Mesodermal cell (in vitro differentiated cells): ENCODE data around the gene PHOSPHO1.

Experiments used
- H3K27ac ChIP-seq: 2 replicates; pipeline ENCODE4 v1.7.0; 2013; ENCODE audit warnings: mild to moderate bottlenecking, low read depth, low read length, moderate library complexity; ENCODE audit not compliant: severe bottlenecking
- H3K36me3 ChIP-seq: 2 replicates; pipeline ENCODE4 v1.7.1; 2013; ENCODE audit warnings: mild to moderate bottlenecking, low read length, moderate library complexity; ENCODE audit not compliant: control insufficient read depth, insufficient read depth
- H3K4me1 ChIP-seq: one replicate; pipeline ENCODE4 v1.7.1; 2013; ENCODE audit warnings: mild to moderate bottlenecking, low read length; ENCODE audit not compliant: insufficient read depth, control insufficient read depth, poor library complexity, severe bottlenecking
- H3K4me3 ChIP-seq: 2 replicates; pipeline ENCODE4 v1.7.0; 2013; ENCODE audit warnings: low read length, control low read depth, mild to moderate bottlenecking; ENCODE audit not compliant: insufficient read depth, poor library complexity, severe bottlenecking; ENCODE audit errors: extremely low read depth
- H3K9me3 ChIP-seq: 2 replicates; pipeline ENCODE4 v1.7.1; 2013; ENCODE audit warnings: mild to moderate bottlenecking, low read length, moderate library complexity; ENCODE audit not compliant: control insufficient read depth
- WGBS, 2 experiments: methylation state at CpG; one replicate each; pipeline ENCODE4 v1.1.5; 2013; ENCODE audit warnings: missing lambda C conversion rate in 2 of 2; ENCODE audit not compliant: insufficient coverage in 2 of 2; 5-methylcytosine and 5-hydroxymethylcytosine counted together

Gene PHOSPHO1

DNA sequence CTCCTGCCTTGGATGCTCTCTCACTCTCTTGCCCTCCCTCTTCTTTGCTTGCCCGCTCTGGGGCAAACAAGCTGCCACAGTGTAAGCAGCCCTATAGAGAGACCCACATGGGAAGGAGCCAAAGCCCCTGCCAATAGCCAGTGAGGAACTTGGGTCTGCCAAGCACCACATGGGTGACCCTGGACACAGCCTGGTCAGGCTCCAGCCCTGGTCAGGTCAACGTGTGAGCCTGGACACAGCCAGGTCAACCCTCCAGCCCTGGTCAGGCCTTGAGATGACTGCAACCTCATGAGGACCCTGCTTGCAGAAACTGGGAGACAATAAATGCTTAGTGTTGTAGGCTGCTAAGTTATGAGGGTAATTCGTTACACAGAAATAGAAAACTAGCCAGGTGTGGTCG, 14.3 kb upstream of the PHOSPHO1 start:
- Histone ChIP-seq H3K9me3 (no peaks in the 10 kb centered on the region), H3K4me1 (no peaks in the 10 kb centered on the region), H3K27ac (no peak overlapping the region), H3K36me3 (no peaks in the 10 kb centered on the region), H3K4me3 (no peak overlapping the region)
- 91 to 96% methylated on average over 4 of the region's 4 CpGs for WGBS, 2 experiments

DNA sequence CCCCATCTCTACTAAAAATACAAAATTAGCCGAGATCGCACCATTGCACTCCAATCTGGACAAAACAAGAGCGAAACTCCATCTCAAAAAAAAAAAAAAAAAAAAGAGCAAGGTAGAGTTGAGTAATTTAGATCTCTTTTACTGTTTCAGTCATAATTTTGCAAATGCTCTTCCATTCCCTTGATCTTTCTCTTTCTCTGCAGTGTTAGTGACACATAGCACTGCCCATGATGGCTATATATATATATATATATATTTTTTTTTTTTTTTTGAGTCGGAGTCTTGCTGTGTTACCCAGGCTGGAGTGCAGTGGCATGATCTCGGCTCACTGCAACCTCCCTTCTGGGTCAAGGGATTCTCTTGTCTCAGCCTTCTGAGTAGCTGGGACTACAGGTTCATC, 12.2 kb upstream of the PHOSPHO1 start:
- Histone ChIP-seq H3K27ac (no peak overlapping the region), H3K4me3 (no peak overlapping the region), H3K4me1 (no peaks in the 10 kb centered on the region), H3K36me3 (no peaks in the 10 kb centered on the region), H3K9me3 (no peaks in the 10 kb centered on the region)
- WGBS, 2 experiments: 100% methylated on average over 1 of the region's 5 CpGs

DNA sequence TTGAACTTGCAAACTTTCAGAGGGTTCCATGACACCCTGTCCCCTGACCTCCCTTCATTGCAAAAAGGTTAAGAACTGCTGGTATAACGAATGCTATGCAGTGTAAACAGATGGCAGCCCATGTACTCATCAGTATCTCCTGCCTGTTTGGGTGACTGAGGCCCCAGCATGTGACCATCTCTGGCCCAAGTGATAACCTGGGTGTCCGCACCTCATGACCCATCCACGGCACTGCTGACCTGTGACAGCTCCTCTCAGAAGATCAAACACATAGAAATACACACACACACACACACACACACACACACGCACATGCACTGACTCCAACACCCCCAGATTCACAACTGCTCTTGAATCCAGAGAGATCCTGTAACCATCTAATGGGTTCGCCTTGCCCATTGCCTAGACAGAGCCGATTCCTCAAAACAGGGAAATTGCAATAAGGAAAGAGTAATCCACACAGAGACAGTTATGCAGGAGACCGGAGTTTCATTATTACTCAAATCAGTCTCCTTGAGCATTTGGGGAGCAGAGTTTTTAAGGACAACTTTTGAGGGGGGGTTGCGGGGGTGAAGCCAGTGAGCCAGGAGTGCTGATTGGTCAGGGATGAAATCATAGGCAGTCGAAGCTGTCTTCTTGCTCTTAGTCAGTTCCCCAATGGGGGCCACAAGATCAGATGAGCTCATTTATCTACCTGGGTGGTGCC, 11.3 kb upstream of the PHOSPHO1 start:
- Histone ChIP-seq H3K4me3 (no peak overlapping the region), H3K4me1 (no peaks in the 10 kb centered on the region), H3K9me3 (no peaks in the 10 kb centered on the region), H3K36me3 (no peaks in the 10 kb centered on the region), H3K27ac (no peak overlapping the region)
- WGBS, 2 experiments: 91 to 95% methylated on average over 7 to 8 of the region's 9 CpGs

DNA sequence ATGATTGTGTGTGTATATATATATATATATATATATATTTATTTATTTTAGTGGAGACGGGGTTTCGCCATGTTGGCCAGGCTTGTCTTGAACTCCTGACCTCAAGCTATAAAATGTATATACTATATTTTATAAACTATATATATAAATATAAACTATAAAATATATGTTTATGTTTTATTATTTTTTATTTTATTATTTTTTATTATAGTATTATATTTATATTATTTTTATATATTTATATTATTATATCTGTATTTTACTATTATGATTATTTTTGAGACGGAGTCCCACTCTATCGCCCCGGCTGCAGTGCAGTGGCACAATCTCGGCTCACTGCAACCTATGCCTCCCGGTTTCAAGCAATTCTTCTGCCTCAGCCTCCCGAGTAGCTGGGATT, 10.5 kb upstream of the PHOSPHO1 start:
- Histone ChIP-seq H3K9me3 (no peaks in the 10 kb centered on the region), H3K36me3 (no peaks in the 10 kb centered on the region), H3K4me1 (no peaks in the 10 kb centered on the region), H3K27ac (no peak overlapping the region), H3K4me3 (no peak overlapping the region)
- WGBS, 2 experiments: 94 to 100% methylated on average over 4 to 5 of the region's 8 CpGs

DNA sequence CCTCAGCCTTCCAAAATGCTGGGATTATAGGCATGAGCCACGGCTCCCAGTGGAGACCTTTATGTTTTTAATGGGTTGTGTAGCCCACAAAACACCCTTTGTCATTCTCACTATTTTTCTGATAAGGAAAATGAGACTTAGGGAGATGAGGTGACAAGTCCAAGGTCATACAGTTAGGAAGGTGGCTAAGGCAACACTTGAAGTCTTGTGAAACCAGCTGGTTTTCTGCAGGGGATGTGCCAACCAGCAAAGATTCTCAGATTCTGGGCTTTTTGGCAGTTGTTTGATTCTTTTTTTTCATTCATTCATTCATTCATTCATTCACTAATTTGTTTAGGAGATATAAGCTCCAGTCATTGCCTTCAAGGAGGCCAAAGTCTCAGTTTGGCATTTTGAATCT, 10.0 kb upstream of the PHOSPHO1 start:
- Histone ChIP-seq H3K9me3 (no peaks in the 10 kb centered on the region), H3K4me3 (no peak overlapping the region), H3K4me1 (no peaks in the 10 kb centered on the region), H3K27ac (no peak overlapping the region), H3K36me3 (no peaks in the 10 kb centered on the region)
- no CpG with 5 or more reads among the region's 1 CpG for WGBS, 2 experiments

DNA sequence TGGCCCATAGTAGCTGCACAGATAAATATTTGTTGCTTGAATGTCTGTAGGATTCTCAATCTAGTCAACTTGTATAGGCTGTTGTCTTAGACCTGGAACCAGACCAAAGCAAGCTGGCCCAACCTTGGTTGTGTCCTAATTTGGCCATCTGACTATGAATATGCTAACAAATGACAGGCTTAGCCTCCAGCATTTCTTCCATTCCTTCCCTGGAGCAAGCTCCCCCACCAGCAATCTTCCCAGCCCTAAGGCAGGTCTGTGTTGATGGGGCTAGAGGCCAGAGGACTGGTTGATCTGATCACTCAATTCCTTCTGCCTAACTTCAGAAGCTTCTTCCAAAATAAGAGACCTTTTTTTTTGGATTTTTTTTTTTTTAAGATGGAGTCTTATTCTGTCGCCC, 9.4 kb upstream of the PHOSPHO1 start:
- Histone ChIP-seq H3K36me3 (no peaks in the 10 kb centered on the region), H3K9me3 (no peaks in the 10 kb centered on the region), H3K27ac (no peak overlapping the region), H3K4me3 (no peak overlapping the region), H3K4me1 (no peaks in the 10 kb centered on the region)
- 100% methylated on average over 1 of the region's 1 CpG; no CpG with 5 or more reads in 1 of the 2 experiments for WGBS, 2 experiments

DNA sequence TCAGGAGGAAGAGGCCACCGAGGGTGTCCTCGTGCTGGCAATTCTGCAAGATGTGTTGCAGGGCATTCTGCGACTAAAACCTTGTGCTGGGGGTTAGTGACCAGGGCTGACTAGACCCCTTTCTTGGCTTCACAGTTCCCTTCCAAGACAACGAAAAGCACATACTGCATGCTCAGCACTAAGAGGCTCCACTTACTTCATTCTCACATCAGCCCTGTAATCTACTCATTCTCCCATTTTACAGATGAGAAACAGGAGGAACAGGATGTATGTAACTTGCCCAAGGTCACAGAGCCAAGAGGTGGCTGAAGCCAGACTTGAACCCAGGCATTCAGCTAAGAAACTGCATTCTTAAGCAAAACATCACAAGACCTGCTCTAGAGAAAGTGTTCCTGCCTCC, 5.3 kb upstream of the PHOSPHO1 start:
- Histone ChIP-seq H3K36me3 (no peaks in the 10 kb centered on the region), H3K9me3 (no peaks in the 10 kb centered on the region), H3K27ac (no peak overlapping the region), H3K4me3 (no peak overlapping the region), H3K4me1 (no peaks in the 10 kb centered on the region)
- 82 to 92% methylated on average over 3 to 4 of the region's 4 CpGs for WGBS, 2 experiments

DNA sequence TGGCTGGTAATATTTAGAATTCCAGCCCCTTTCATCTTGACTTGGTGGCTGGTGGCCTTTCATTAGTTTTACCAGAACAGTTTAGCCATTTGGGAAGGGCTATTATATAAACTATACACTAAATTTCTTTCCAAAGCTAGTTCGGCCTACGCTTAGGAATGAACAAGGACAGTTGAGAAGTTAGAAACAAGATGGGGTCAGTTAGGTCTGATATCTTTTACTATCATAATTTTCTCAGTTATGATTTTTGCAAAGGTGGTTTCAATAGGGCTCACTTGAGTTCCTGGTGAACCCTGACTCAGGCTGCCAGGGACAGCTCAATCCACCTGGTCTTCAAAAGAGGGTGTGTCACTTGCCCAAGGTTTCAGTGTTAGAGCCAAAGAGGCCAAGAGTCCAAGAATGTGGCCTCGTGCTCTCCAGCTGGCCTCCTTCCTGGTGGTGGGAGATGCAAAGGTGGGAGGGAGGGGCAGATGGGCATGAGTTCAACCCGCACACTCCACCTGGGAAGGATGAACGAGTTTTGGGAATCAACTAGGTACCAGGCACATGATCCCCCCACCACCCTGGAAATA, 4.0 kb upstream of the PHOSPHO1 start:
- Histone ChIP-seq H3K4me3 (no peak overlapping the region), H3K4me1 (peaks cover 4% of the 10 kb centered on the region), H3K36me3 (no peaks in the 10 kb centered on the region), H3K27ac (no peak overlapping the region), H3K9me3 (no peaks in the 10 kb centered on the region)
- 80 to 100% methylated on average over 1 to 3 of the region's 5 CpGs for WGBS, 2 experiments

DNA sequence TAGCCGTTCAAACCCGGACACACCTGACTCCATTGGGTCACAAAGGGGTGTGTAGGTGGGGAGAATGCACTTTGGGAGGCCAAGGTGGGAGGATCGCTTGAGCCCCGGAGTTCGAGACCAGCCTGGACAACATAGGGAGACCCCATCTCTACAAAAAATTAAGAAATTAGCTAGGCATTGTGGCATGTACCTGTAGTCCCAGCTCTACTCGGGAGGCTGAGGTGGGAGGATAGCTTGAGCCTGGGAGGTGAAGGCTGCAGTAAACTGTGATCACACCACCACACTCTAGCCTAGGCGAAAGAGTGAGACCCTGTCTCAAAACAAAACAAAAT, 942 bp upstream of the PHOSPHO1 start:
- Histone ChIP-seq H3K4me1 (peaks cover 18% of the 10 kb centered on the region), H3K36me3 (no peaks in the 10 kb centered on the region), H3K9me3 (no peaks in the 10 kb centered on the region), H3K27ac (no peak overlapping the region), H3K4me3 (no peak overlapping the region)
- 78 to 100% methylated on average over 1 to 6 of the region's 7 CpGs for WGBS, 2 experiments

DNA sequence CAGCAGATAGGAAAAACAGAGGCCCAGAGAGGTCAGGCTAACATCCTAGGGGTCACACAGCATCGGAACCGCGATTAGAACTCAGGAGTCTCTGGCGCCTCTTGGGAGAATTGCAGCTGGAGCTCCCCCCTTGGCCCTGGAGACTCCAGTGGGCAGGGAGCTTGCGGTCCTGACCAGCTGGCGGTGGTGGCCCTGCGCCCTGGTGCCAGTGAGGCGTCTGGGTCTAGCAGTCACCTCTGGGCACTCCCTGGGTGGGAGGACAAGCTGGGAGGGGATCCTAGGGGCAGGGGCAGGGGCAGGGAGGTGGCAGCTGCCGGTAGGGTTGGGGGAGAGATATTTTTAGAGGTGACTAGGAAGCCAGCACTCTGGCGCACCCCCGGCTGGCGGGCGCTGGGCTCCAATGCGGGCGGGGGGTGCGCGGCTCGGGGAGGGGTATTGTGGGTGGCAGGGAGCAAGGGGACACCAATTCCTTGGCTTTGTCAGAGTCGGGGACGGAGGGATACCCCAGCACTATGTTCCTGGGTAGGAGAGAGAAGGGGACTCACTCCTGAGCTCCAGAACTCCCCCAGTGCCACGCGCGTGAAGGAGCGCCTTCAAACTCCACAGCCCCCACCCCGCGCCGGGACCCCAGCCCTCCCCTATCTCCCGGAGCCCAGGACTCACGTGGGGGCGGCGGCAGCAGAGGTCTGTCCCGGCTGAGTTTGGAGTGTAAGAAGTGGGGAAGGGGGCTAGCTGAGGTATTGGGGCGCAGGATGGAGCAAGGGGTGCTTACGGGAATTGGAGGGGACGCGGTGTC, 584 bp downstream of the PHOSPHO1 start:
- Histone ChIP-seq H3K4me1 (peaks cover 18% of the 10 kb centered on the region), H3K27ac (no peak overlapping the region)
- WGBS, 2 experiments: 11 to 24% methylated on average over 17 to 26 of the region's 36 CpGs

More for the DNA sequence above, 584 bp downstream of the PHOSPHO1 start:
- peak overlapping the region; percentile 55 for H3K4me3 ChIP-seq
- H3K36me3 ChIP-seq: no peaks in the 10 kb centered on the region
- no peaks in the 10 kb centered on the region for H3K9me3 ChIP-seq
